NCI-H446 (cell line): ENCODE data around the gene KSR1.
"Not testable (repeated sequence)": the region's sequence is repeated elsewhere in the genome, so short reads cannot be mapped to it uniquely, and the experiment has no call there.

Source experiments
- DNase-seq, 2 experiments: peaks; one replicate each; lab custom pipeline; 2025; lab: John Stamatoyannopoulos, UW

Gene KSR1

GRCh38 chr17:27455914-27456680 lies at the start of gene KSR1:
Gene KSR1, plus strand, starts transcription at chr17:27456448. Its CDS starts 196 bp downstream, at chr17:27456644.
- DNase-seq, result no peak

- DNase-seq, result no peak
Measured at GRCh38 chr17:27407916-27408864, 48.1 kb upstream of the KSR1 start.

GRCh38 chr17:27408891-27409290 lies 47.4 kb upstream of the KSR1 start:
- DNase-seq, result no peak

GRCh38 chr17:27412158-27412557 lies 44.1 kb upstream of the KSR1 start:
- not testable (repeated sequence) for DNase-seq

GRCh38 chr17:27413315-27413714 lies 42.9 kb upstream of the KSR1 start:
- no peak for DNase-seq

GRCh38 chr17:27413792-27414191 lies 42.5 kb upstream of the KSR1 start:
- no peak for DNase-seq

GRCh38 chr17:27414271-27414670 lies 42.0 kb upstream of the KSR1 start:
- DNase-seq, result no peak

GRCh38 chr17:27414694-27415093 lies 41.6 kb upstream of the KSR1 start:
- DNase-seq, result no peak

GRCh38 chr17:27415120-27415795 lies 41.0 kb upstream of the KSR1 start:
- DNase-seq, result no peak

GRCh38 chr17:27417596-27418365 lies 38.5 kb upstream of the KSR1 start:
- DNase-seq, result no peak

- no peak for DNase-seq
Measured at GRCh38 chr17:27418366-27418615, 38.0 kb upstream of the KSR1 start.

- no peak for DNase-seq
Measured at GRCh38 chr17:27419156-27419555, 37.1 kb upstream of the KSR1 start.

GRCh38 chr17:27420211-27420950 lies 35.9 kb upstream of the KSR1 start:
- no peak for DNase-seq

GRCh38 chr17:27421111-27421510 lies 35.1 kb upstream of the KSR1 start:
- no peak for DNase-seq

- not testable (repeated sequence) for DNase-seq
Measured at GRCh38 chr17:27421626-27422025, 34.6 kb upstream of the KSR1 start.

GRCh38 chr17:27422601-27423000 lies 33.6 kb upstream of the KSR1 start:
- no peak for DNase-seq

- no peak for DNase-seq
Measured at GRCh38 chr17:27423651-27424050, 32.6 kb upstream of the KSR1 start.

- no peak for DNase-seq
Measured at GRCh38 chr17:27424516-27424915, 31.7 kb upstream of the KSR1 start.

- DNase-seq, result no peak
Measured at GRCh38 chr17:27424941-27425340, 31.3 kb upstream of the KSR1 start.

- not testable (repeated sequence) for DNase-seq
Measured at GRCh38 chr17:27425571-27425970, 30.7 kb upstream of the KSR1 start.

- DNase-seq, result no peak
Measured at GRCh38 chr17:27425991-27426390, 30.3 kb upstream of the KSR1 start.
